Endothelial cell (in vitro differentiated cells): ENCODE measurements around the gene ZFP36. TPM values are rescaled to one million over a fixed set of nuclear protein-coding genes. Genes with fewer than 3 reads are reported as not detected.

Experiments
- microRNA-seq: library from miRNA; unstranded; fragments of <30 nt; microRNA quantifications from one replicate; pipeline ENCODE4, GENCODE V29; 2020; ENCODE audit not compliant: unreplicated experiment
- total RNA-seq: library from RNA; stranded (reverse); fragmentation: NEBNext Ultra II Directional; extraction: Animal tissue kit (Norgen Biotek cat#: 25700); gene quantifications from one replicate; pipeline ENCODE4 v1.2.1, GENCODE V29; 2021; ENCODE audit not compliant: unreplicated experiment

Gene ZFP36
- total RNA-seq, 1 donor from 2014 or later: 10.2 TPM

Small RNA genes lying within 50 kb of the gene (microRNA-seq; reads per million reads assigned to microRNA genes)
- 0.35 reads per million for gene MIR4530

Other genes starting within 250 kb of the ZFP36 start
- gene NCCRP1, start 209.9 kb upstream of the ZFP36 start, total RNA-seq: not detected
- gene SYCN, start 202.6 kb upstream of the ZFP36 start, total RNA-seq: not detected
- not detected for gene IFNL3, start 161.8 kb upstream of the ZFP36 start, total RNA-seq
- gene IFNL4, start 158.0 kb upstream of the ZFP36 start, total RNA-seq: not detected
- gene IFNL2, start 138.5 kb upstream of the ZFP36 start, total RNA-seq: not detected
- gene IFNL1, start 110.4 kb upstream of the ZFP36 start, total RNA-seq: not detected
- 0.33 TPM for gene LRFN1, start 86.0 kb upstream of the ZFP36 start, total RNA-seq
- 36.2 TPM for gene GMFG, start 70.8 kb upstream of the ZFP36 start, total RNA-seq
- 127 TPM for gene SAMD4B, start 64.4 kb upstream of the ZFP36 start, total RNA-seq
- gene PAF1, start 15.7 kb upstream of the ZFP36 start, total RNA-seq: 31.7 TPM
- gene MED29, start 15.5 kb upstream of the ZFP36 start, total RNA-seq: 32.4 TPM
- 172 TPM for gene PLEKHG2, start 5.8 kb downstream of the ZFP36 start, total RNA-seq
- 2,151 TPM for gene RPS16, start 29.1 kb downstream of the ZFP36 start, total RNA-seq
- 139 TPM for gene SUPT5H, start 38.7 kb downstream of the ZFP36 start, total RNA-seq
- 86.2 TPM for gene TIMM50, start 74.0 kb downstream of the ZFP36 start, total RNA-seq
- 42.7 TPM for gene DLL3, start 92.1 kb downstream of the ZFP36 start, total RNA-seq
- gene SELENOV, start 108.3 kb downstream of the ZFP36 start, total RNA-seq: 2.9 TPM
- 3.2 TPM for gene EID2B, start 126.0 kb downstream of the ZFP36 start, total RNA-seq
- gene EID2, start 133.3 kb downstream of the ZFP36 start, total RNA-seq: 19.6 TPM
- not detected for gene LGALS13, start 195.7 kb downstream of the ZFP36 start, total RNA-seq
- gene LGALS16, start 249.1 kb downstream of the ZFP36 start, total RNA-seq: not detected